D721Med (cell line): ENCODE results near the gene ANKRD1.

Experiments used
- DNase-seq: peaks from one replicate; pipeline ENCODE4 v3.0.0; 2011; ENCODE audit warnings: low spot score; ENCODE audit not compliant: insufficient read length
- FAIRE-seq: peaks from 2 replicates; lab custom pipeline; 2011; peaks lifted over from hg19 to GRCh38; lab: Jason Lieb, UNC
- TF ChIP-seq, protein P1 (sequence below): IDR thresholded peaks from 2 replicates; pipeline ENCODE4 v1.5.1; 2012; ENCODE audit warnings: mild to moderate bottlenecking, control low read depth; ENCODE audit not compliant: insufficient read depth; ENCODE audit errors: missing control alignments

Gene ANKRD1

GRCh38 chr10:90924552-90924951, 3.7 kb upstream of the ANKRD1 start:
- DNase-seq (no peak), FAIRE-seq (no peak)
- TF ChIP-seq, protein P1, sequence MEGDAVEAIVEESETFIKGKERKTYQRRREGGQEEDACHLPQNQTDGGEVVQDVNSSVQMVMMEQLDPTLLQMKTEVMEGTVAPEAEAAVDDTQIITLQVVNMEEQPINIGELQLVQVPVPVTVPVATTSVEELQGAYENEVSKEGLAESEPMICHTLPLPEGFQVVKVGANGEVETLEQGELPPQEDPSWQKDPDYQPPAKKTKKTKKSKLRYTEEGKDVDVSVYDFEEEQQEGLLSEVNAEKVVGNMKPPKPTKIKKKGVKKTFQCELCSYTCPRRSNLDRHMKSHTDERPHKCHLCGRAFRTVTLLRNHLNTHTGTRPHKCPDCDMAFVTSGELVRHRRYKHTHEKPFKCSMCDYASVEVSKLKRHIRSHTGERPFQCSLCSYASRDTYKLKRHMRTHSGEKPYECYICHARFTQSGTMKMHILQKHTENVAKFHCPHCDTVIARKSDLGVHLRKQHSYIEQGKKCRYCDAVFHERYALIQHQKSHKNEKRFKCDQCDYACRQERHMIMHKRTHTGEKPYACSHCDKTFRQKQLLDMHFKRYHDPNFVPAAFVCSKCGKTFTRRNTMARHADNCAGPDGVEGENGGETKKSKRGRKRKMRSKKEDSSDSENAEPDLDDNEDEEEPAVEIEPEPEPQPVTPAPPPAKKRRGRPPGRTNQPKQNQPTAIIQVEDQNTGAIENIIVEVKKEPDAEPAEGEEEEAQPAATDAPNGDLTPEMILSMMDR: no peak

GRCh38 chr10:90923111-90923731, 2.3 kb upstream of the ANKRD1 start:
- no peak for DNase-seq
- FAIRE-seq: no peak
- TF ChIP-seq, protein P1: no peak

DNA sequence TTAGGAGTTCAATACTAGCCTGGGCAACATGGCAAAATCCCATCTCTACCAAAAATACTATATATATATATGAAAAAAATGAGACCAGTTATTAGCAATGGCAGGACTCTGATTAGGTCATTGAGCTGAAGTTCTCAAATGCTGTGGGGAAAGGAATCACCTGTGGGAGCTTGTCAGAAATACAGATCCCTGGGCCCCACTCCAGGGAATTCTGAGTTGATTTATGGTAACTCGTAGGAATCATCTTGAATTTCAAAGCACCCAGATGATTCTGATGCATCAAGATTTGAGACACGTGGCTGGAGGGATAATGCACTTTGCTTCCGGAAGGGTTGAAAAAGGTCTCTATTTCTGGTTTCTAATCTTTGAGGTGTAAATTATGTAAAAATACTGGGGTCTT, 1.0 kb upstream of the ANKRD1 start:
- TF ChIP-seq, protein P1: no peak
- FAIRE-seq (no peak), DNase-seq (no peak)

GRCh38 chr10:90919683-90920574, 958 bp downstream of the ANKRD1 start:
- TF ChIP-seq, protein P1: no peak
- DNase-seq: no peak
- no peak for FAIRE-seq

- DNase-seq (no peak), FAIRE-seq (no peak)
- TF ChIP-seq, protein P1: no peak
Observed at GRCh38 chr10:90917968-90918318, 2.9 kb downstream of the ANKRD1 start.

DNA sequence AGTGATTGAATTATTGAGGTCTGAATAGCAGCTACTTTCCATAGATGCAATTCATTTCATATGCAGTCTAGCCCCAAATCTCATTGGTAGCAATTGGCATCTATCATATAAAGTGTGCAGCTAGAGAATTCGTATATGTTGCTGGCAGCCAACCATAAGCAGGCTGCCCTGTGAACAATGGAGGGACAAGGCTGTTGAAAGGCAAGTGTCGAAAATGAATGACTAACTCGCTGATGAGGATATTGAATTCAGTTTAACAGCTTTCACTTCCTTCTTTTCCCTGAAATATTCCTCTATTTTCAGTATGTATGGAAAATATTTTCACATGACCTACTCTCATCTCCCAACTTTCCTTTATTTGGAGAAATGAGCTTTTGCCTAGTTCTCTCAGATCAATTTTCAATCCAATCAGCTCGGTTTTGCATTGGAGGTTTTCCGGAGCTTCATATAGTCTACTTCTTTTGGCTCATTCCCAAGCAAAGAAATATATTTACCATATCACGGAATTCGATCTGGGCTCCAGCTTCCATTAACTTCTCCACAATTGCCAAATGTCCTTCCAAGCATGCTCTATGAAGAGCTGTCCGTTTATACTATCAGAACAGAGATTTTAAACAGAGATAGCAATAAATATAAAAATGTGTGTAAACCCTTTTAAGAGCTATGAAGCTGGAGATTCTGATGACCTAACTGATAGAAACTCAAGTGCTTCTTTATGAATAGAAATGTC, 3.5 kb downstream of the ANKRD1 start:
- no peak for DNase-seq
- FAIRE-seq: no peak
- TF ChIP-seq, protein P1: no peak
